Activated naive CD8-positive, alpha-beta T cell treated with anti-CD3 and anti-CD28 coated beads, Interleukin-2, amount 50 U/mL, for 24 hours (primary cell): Measurements from ENCODE around the gene SMAD9.

Source experiments
- ATAC-seq: fragments of 150-1000 bp; cut with Tn5 transposase; one replicate; pipeline ENCODE4 v1.10.0; 2021
- DNase-seq: peaks from one replicate; pipeline ENCODE4 v3.0.0; 2021
- H3K27ac Mint-ChIP-seq: one replicate; pipeline ENCODE4 v1.8.0; 2021; ENCODE audit warnings: mild to moderate bottlenecking, mixed read lengths
- H3K27me3 Mint-ChIP-seq: one replicate; pipeline ENCODE4 v1.8.0; 2021; ENCODE audit warnings: mixed read lengths
- H3K36me3 Mint-ChIP-seq: one replicate; pipeline ENCODE4 v1.8.0; 2021; ENCODE audit warnings: low read depth, mixed read lengths
- H3K4me1 Mint-ChIP-seq: one replicate; pipeline ENCODE4 v1.8.0; 2021; ENCODE audit warnings: mixed read lengths
- H3K4me3 Mint-ChIP-seq: one replicate; pipeline ENCODE4 v1.8.0; 2021; ENCODE audit warnings: mild to moderate bottlenecking, moderate library complexity, mixed read lengths
- H3K9me3 Mint-ChIP-seq: one replicate; pipeline ENCODE4 v1.8.0; 2021; ENCODE audit warnings: mixed read lengths

The SMAD9 gene

DNA sequence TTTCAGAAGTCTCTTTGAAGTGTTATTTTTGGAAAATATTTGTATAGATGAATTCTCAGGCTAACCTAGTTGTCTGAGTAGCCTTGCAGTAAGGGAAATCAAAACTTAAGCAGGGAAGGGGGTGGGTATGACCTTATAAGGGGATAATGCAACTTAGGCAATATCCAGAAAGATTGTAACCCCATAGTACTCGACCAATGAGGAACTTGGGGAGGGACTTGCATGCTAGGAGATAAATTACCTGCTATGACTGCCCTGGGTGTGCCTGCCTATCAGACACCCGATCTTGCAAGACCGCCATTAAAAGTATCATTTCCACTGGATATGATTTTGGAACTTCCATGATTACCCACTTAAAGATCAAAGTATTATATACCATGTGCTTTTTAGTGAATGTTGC, 124.0 kb downstream of the SMAD9 start:
- DNase-seq (no peak), ATAC-seq (no peak)
- no peaks in the 10 kb centered on the region for H3K9me3 Mint-ChIP-seq
- H3K4me3 Mint-ChIP-seq = no peak overlapping the region
- H3K27me3 Mint-ChIP-seq = peaks cover 15% of the 10 kb centered on the region
- H3K4me1 Mint-ChIP-seq = no peaks in the 10 kb centered on the region
- no peak overlapping the region for H3K27ac Mint-ChIP-seq
- H3K36me3 Mint-ChIP-seq = no peaks in the 10 kb centered on the region

DNA sequence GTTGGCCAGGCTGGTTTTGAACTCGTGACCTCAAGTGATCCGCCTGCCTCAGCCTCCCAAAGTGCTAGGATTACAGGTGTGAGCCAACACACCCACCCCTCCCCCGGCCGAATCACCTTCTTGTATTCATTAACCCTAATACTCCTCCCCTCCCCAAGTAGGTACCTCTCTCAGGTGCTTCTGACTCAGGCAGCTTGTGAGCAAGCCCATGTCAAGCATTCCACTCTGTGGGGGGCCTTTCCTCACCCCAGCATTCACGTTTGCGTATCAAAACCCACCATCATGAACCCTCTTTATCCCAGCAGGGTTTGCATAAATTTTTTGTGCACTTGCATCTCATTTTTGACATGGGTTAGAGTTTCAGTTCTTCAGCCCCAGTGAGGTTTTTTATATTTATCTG, 124.6 kb downstream of the SMAD9 start:
- ATAC-seq = no peak
- H3K4me1 Mint-ChIP-seq = no peaks in the 10 kb centered on the region

More for the DNA sequence above, 124.6 kb downstream of the SMAD9 start:
- Mint-ChIP-seq H3K4me3 (no peak overlapping the region), H3K36me3 (no peaks in the 10 kb centered on the region), H3K9me3 (no peaks in the 10 kb centered on the region), H3K27ac (no peak overlapping the region), H3K27me3 (peaks cover 14% of the 10 kb centered on the region)
- DNase-seq = no peak
